Jurkat, Clone E6-1 (cell line): ENCODE results near the gene SYNDIG1.
A peak's percentile ranks its signal among the peaks of the same experiment; 100 is the strongest.

Source experiments
- DNase-seq: peaks from one replicate; pipeline ENCODE4 v3.0.0-alpha.2; 2011; ENCODE audit warnings: low read depth, low spot score
- H3K4me3 ChIP-seq: 2 replicates; pipeline ENCODE4 v1.5.1; 2011; ENCODE audit warnings: mild to moderate bottlenecking, low read length, control low read depth, moderate library complexity

The SYNDIG1 gene

GRCh38 chr20:24637087-24637486 lies 167.7 kb downstream of the SYNDIG1 start:
- DNase-seq = no peak
- H3K4me3 ChIP-seq = no peak overlapping the region

GRCh38 chr20:24637941-24638340 lies 168.5 kb downstream of the SYNDIG1 start:
- DNase-seq = no peak

GRCh38 chr20:24638591-24639548 lies 169.4 kb downstream of the SYNDIG1 start:
- DNase-seq = no peak
- no peak overlapping the region for H3K4me3 ChIP-seq

More at GRCh38 chr20:24637941-24638340, 168.5 kb downstream of the SYNDIG1 start:
- no peak overlapping the region for H3K4me3 ChIP-seq

GRCh38 chr20:24640276-24640675 lies 170.8 kb downstream of the SYNDIG1 start:
- no peak for DNase-seq
- H3K4me3 ChIP-seq = no peak overlapping the region

- DNase-seq = no peak
- no peak overlapping the region for H3K4me3 ChIP-seq
Observed at GRCh38 chr20:24640686-24641085, 171.3 kb downstream of the SYNDIG1 start.

- no peak overlapping the region for H3K4me3 ChIP-seq
- no peak for DNase-seq
Observed at GRCh38 chr20:24643731-24644626, 174.6 kb downstream of the SYNDIG1 start.

- H3K4me3 ChIP-seq = no peak overlapping the region
- DNase-seq = peak; percentile 75
Observed at GRCh38 chr20:24646321-24646720, 176.9 kb downstream of the SYNDIG1 start.

- no peak overlapping the region for H3K4me3 ChIP-seq
- DNase-seq = no peak
Observed at GRCh38 chr20:24647713-24648112, 178.3 kb downstream of the SYNDIG1 start.

- no peak for DNase-seq
Observed at GRCh38 chr20:24648481-24648880, 179.1 kb downstream of the SYNDIG1 start.

GRCh38 chr20:24648919-24649318 lies 179.5 kb downstream of the SYNDIG1 start:
- DNase-seq = no peak
- H3K4me3 ChIP-seq = no peak overlapping the region

More at GRCh38 chr20:24648481-24648880, 179.1 kb downstream of the SYNDIG1 start:
- no peak overlapping the region for H3K4me3 ChIP-seq

GRCh38 chr20:24649787-24650490 lies 180.5 kb downstream of the SYNDIG1 start:
- no peak for DNase-seq

GRCh38 chr20:24651171-24651975 lies 181.9 kb downstream of the SYNDIG1 start:
- no peak for DNase-seq
- H3K4me3 ChIP-seq = no peak overlapping the region

More at GRCh38 chr20:24649787-24650490, 180.5 kb downstream of the SYNDIG1 start:
- no peak overlapping the region for H3K4me3 ChIP-seq

- H3K4me3 ChIP-seq = no peak overlapping the region
- no peak for DNase-seq
Observed at GRCh38 chr20:24651976-24652345, 182.5 kb downstream of the SYNDIG1 start.

- H3K4me3 ChIP-seq = no peak overlapping the region
- no peak for DNase-seq
Observed at GRCh38 chr20:24653306-24653705, 183.9 kb downstream of the SYNDIG1 start.

GRCh38 chr20:24654425-24654824 lies 185.0 kb downstream of the SYNDIG1 start:
- H3K4me3 ChIP-seq = no peak overlapping the region
- DNase-seq = no peak

GRCh38 chr20:24656391-24656790 lies 187.0 kb downstream of the SYNDIG1 start:
- DNase-seq = no peak
- H3K4me3 ChIP-seq = no peak overlapping the region

- no peak for DNase-seq
- H3K4me3 ChIP-seq = no peak overlapping the region
Observed at GRCh38 chr20:24657196-24657595, 187.8 kb downstream of the SYNDIG1 start.

- DNase-seq = no peak
Observed at GRCh38 chr20:24657878-24658620, 188.6 kb downstream of the SYNDIG1 start.

More at GRCh38 chr20:24657878-24658620, 188.6 kb downstream of the SYNDIG1 start:
- no peak overlapping the region for H3K4me3 ChIP-seq
